Stimulated activated memory B cell treated with anti-CD40 and anti-IgM and Interleukin-4, amounts not matched to agents 10 μg/mL and 1 μg/mL and 100 μg/mL, for 72 hours (primary cell): Measurements from ENCODE around the gene RABEP2.
A peak's percentile ranks its signal among the peaks of the same experiment; 100 is the strongest.

Experiments used
- ATAC-seq: fragments of 150-1000 bp; cut with Tn5 transposase; 2 replicates; pipeline ENCODE4 v1.10.0; 2021
- H3K27ac Mint-ChIP-seq: one replicate; pipeline ENCODE4 v1.8.0; 2022; ENCODE audit warnings: mild to moderate bottlenecking, mixed read lengths
- H3K27me3 Mint-ChIP-seq: one replicate; pipeline ENCODE4 v1.8.0; 2022; ENCODE audit warnings: mixed read lengths
- H3K36me3 Mint-ChIP-seq: one replicate; pipeline ENCODE4 v1.8.0; 2022; ENCODE audit warnings: mixed read lengths
- H3K4me1 Mint-ChIP-seq: one replicate; pipeline ENCODE4 v1.8.0; 2022; ENCODE audit warnings: mixed read lengths
- H3K4me3 Mint-ChIP-seq: one replicate; pipeline ENCODE4 v1.8.0; 2022; ENCODE audit warnings: mild to moderate bottlenecking, moderate library complexity, mixed read lengths
- H3K9me3 Mint-ChIP-seq: one replicate; pipeline ENCODE4 v1.8.0; 2022; ENCODE audit warnings: mixed read lengths

RABEP2 gene

GRCh38 chr16:28923231-28923587 lies 1.8 kb downstream of the RABEP2 start:
- Mint-ChIP-seq H3K27me3 (no peaks in the 10 kb centered on the region), H3K36me3 (peaks cover 20% of the 10 kb centered on the region), H3K4me1 (peaks cover 36% of the 10 kb centered on the region), H3K4me3 (peak overlapping the region; percentile 93), H3K9me3 (no peaks in the 10 kb centered on the region), H3K27ac (peak overlapping the region; percentile 94)
- no peak for ATAC-seq

GRCh38 chr16:28918698-28919097 lies 6.3 kb downstream of the RABEP2 start:
- Mint-ChIP-seq H3K4me3 (no peak overlapping the region), H3K36me3 (peaks cover 43% of the 10 kb centered on the region), H3K27me3 (no peaks in the 10 kb centered on the region), H3K9me3 (no peaks in the 10 kb centered on the region), H3K27ac (no peak overlapping the region), H3K4me1 (peaks cover 35% of the 10 kb centered on the region)
- no peak for ATAC-seq

GRCh38 chr16:28917095-28917494 lies 7.9 kb downstream of the RABEP2 start:
- Mint-ChIP-seq H3K4me1 (peaks cover 28% of the 10 kb centered on the region), H3K27me3 (no peaks in the 10 kb centered on the region), H3K4me3 (peak overlapping the region; percentile 53), H3K36me3 (peaks cover 57% of the 10 kb centered on the region), H3K27ac (peak overlapping the region; percentile 80), H3K9me3 (no peaks in the 10 kb centered on the region)
- no peak for ATAC-seq

- Mint-ChIP-seq H3K27me3 (no peaks in the 10 kb centered on the region), H3K27ac (peak overlapping the region; percentile 12), H3K36me3 (peaks cover 62% of the 10 kb centered on the region), H3K9me3 (no peaks in the 10 kb centered on the region), H3K4me1 (peaks cover 33% of the 10 kb centered on the region), H3K4me3 (no peak overlapping the region)
- no peak for ATAC-seq
Observed at GRCh38 chr16:28915181-28915580, 9.9 kb downstream of the RABEP2 start.

GRCh38 chr16:28913946-28914724 lies 10.9 kb downstream of the RABEP2 start:
- no peaks in the 10 kb centered on the region for H3K9me3 Mint-ChIP-seq
- H3K4me1 Mint-ChIP-seq = peaks cover 36% of the 10 kb centered on the region
- no peak overlapping the region for H3K4me3 Mint-ChIP-seq
- H3K27me3 Mint-ChIP-seq = no peaks in the 10 kb centered on the region
- H3K27ac Mint-ChIP-seq = peak overlapping the region; percentile 12
- H3K36me3 Mint-ChIP-seq = peaks cover 56% of the 10 kb centered on the region
- ATAC-seq = no peak

- Mint-ChIP-seq H3K27ac (no peak overlapping the region), H3K27me3 (no peaks in the 10 kb centered on the region), H3K36me3 (peaks cover 51% of the 10 kb centered on the region), H3K4me3 (no peak overlapping the region), H3K4me1 (peaks cover 35% of the 10 kb centered on the region), H3K9me3 (no peaks in the 10 kb centered on the region)
- ATAC-seq = no peak
Observed at GRCh38 chr16:28912558-28912957, 12.5 kb downstream of the RABEP2 start.

- Mint-ChIP-seq H3K4me1 (peaks cover 26% of the 10 kb centered on the region), H3K36me3 (peaks cover 50% of the 10 kb centered on the region), H3K4me3 (peak overlapping the region; percentile 21), H3K27ac (peak overlapping the region; percentile 79), H3K27me3 (no peaks in the 10 kb centered on the region), H3K9me3 (no peaks in the 10 kb centered on the region)
- ATAC-seq = peak; percentile 82
Observed at GRCh38 chr16:28910086-28911031, 14.7 kb downstream of the RABEP2 start.

- H3K9me3 Mint-ChIP-seq = no peaks in the 10 kb centered on the region
- H3K36me3 Mint-ChIP-seq = peaks cover 20% of the 10 kb centered on the region
- no peak overlapping the region for H3K27ac Mint-ChIP-seq
- H3K4me3 Mint-ChIP-seq = no peak overlapping the region
- H3K27me3 Mint-ChIP-seq = no peaks in the 10 kb centered on the region
- peaks cover 35% of the 10 kb centered on the region for H3K4me1 Mint-ChIP-seq
- ATAC-seq = no peak
Observed at GRCh38 chr16:28905800-28906372, 19.2 kb downstream of the RABEP2 start.

GRCh38 chr16:28905229-28905754 lies 19.7 kb downstream of the RABEP2 start:
- H3K4me3 Mint-ChIP-seq = no peak overlapping the region
- H3K9me3 Mint-ChIP-seq = no peaks in the 10 kb centered on the region
- peaks cover 29% of the 10 kb centered on the region for H3K4me1 Mint-ChIP-seq
- no peak for ATAC-seq
- no peaks in the 10 kb centered on the region for H3K27me3 Mint-ChIP-seq
- no peak overlapping the region for H3K27ac Mint-ChIP-seq
- H3K36me3 Mint-ChIP-seq = peaks cover 17% of the 10 kb centered on the region

- Mint-ChIP-seq H3K4me1 (peaks cover 25% of the 10 kb centered on the region), H3K36me3 (peaks cover 13% of the 10 kb centered on the region), H3K27ac (no peak overlapping the region), H3K27me3 (no peaks in the 10 kb centered on the region), H3K4me3 (no peak overlapping the region), H3K9me3 (no peaks in the 10 kb centered on the region)
- no peak for ATAC-seq
Observed at GRCh38 chr16:28904828-28905227, 20.2 kb downstream of the RABEP2 start.

- Mint-ChIP-seq H3K4me1 (peaks cover 25% of the 10 kb centered on the region), H3K9me3 (no peaks in the 10 kb centered on the region), H3K27ac (no peak overlapping the region), H3K36me3 (peaks cover 13% of the 10 kb centered on the region), H3K27me3 (no peaks in the 10 kb centered on the region), H3K4me3 (no peak overlapping the region)
- ATAC-seq = no peak
Observed at GRCh38 chr16:28904363-28904762, 20.7 kb downstream of the RABEP2 start.

GRCh38 chr16:28903344-28904042 lies 21.5 kb downstream of the RABEP2 start:
- no peaks in the 10 kb centered on the region for H3K9me3 Mint-ChIP-seq
- no peaks in the 10 kb centered on the region for H3K27me3 Mint-ChIP-seq
- peaks cover 13% of the 10 kb centered on the region for H3K36me3 Mint-ChIP-seq
- H3K4me1 Mint-ChIP-seq = peaks cover 25% of the 10 kb centered on the region
- ATAC-seq = no peak
- H3K4me3 Mint-ChIP-seq = no peak overlapping the region
- H3K27ac Mint-ChIP-seq = peak overlapping the region; percentile 55

GRCh38 chr16:28902909-28903308 lies 22.1 kb downstream of the RABEP2 start:
- H3K36me3 Mint-ChIP-seq = peaks cover 13% of the 10 kb centered on the region
- H3K27me3 Mint-ChIP-seq = no peaks in the 10 kb centered on the region
- ATAC-seq = peak; percentile 52
- no peak overlapping the region for H3K4me3 Mint-ChIP-seq
- no peaks in the 10 kb centered on the region for H3K9me3 Mint-ChIP-seq
- peak overlapping the region; percentile 55 for H3K27ac Mint-ChIP-seq
- H3K4me1 Mint-ChIP-seq = peaks cover 25% of the 10 kb centered on the region

- Mint-ChIP-seq H3K9me3 (no peaks in the 10 kb centered on the region), H3K4me3 (no peak overlapping the region), H3K4me1 (peaks cover 25% of the 10 kb centered on the region), H3K27me3 (no peaks in the 10 kb centered on the region), H3K27ac (peak overlapping the region; percentile 55), H3K36me3 (peaks cover 13% of the 10 kb centered on the region)
- peak; percentile 31 for ATAC-seq
Observed at GRCh38 chr16:28901862-28902261, 23.2 kb downstream of the RABEP2 start.

GRCh38 chr16:28900601-28901000 lies 24.4 kb downstream of the RABEP2 start:
- no peak for ATAC-seq
- Mint-ChIP-seq H3K27me3 (no peaks in the 10 kb centered on the region), H3K4me3 (no peak overlapping the region), H3K9me3 (no peaks in the 10 kb centered on the region), H3K36me3 (peaks cover 5% of the 10 kb centered on the region), H3K27ac (no peak overlapping the region), H3K4me1 (peaks cover 30% of the 10 kb centered on the region)
